Caco-2 (cell line): ENCODE measurements around the gene TRIM66. TPM values are rescaled to one million over a fixed set of nuclear protein-coding genes. Genes with fewer than 3 reads are reported as not detected.

Experiments used
- BruUV-seq: library from RNA; stranded (reverse); fragments of 400-500 nt; replicated peaks from 2 replicates; lab custom pipeline; 2021; lab: Mats Ljungman, UMichigan
- CTCF ChIA-PET: fragments of 300-600 bp; sonication (Branson Sonifier 250); formaldehyde crosslinking; loops from one replicate; lab custom pipeline; 2022; ENCODE audit warnings: antibody characterized with exemption; lab: Charles Lee
- POLR2A ChIA-PET: fragments of 300-600 bp; sonication (Branson Sonifier 250); formaldehyde crosslinking; loops from one replicate; lab custom pipeline; 2022; ENCODE audit warnings: antibody characterized with exemption; lab: Charles Lee
- DNase-seq, 2 experiments: peaks; one replicate each; pipeline versions ENCODE4 v3.0.0 to v3.0.0-alpha.2; 2020 to 2022
- H3K27me3 ChIP-seq: replicated peaks from 2 replicates; pipeline ENCODE4 v1.6.0; 2011; ENCODE audit warnings: low read length; ENCODE audit not compliant: control insufficient read depth, insufficient read depth
- H3K36me3 ChIP-seq: 2 replicates; pipeline ENCODE4 v1.5.1; 2011; ENCODE audit warnings: low read length; ENCODE audit not compliant: control insufficient read depth, insufficient read depth
- H3K4me1 ChIP-seq: fragments of 250-450 bp; sonication (Bioruptor Pico); 2 replicates; pipeline ENCODE4 v1.5.1; 2020; ENCODE audit warnings: mild to moderate bottlenecking
- H3K4me3 ChIP-seq: 2 replicates; pipeline ENCODE4 v1.5.1; 2011; ENCODE audit warnings: low read depth, mild to moderate bottlenecking, control low read depth, low read length
- H3K9me3 ChIP-seq: fragments of 250-450 bp; sonication (Bioruptor Pico); 2 replicates; pipeline ENCODE4 v1.5.1; 2020; ENCODE audit warnings: mild to moderate bottlenecking, moderate library complexity
- H3K27ac Mint-ChIP-seq: one replicate; pipeline ENCODE4 v1.8.0; 2022; ENCODE audit warnings: mixed read lengths; ENCODE audit not compliant: unreplicated experiment
- H3K27me3 Mint-ChIP-seq: one replicate; pipeline ENCODE4 v1.8.0; 2022; ENCODE audit warnings: mixed read lengths; ENCODE audit not compliant: insufficient read depth, unreplicated experiment
- H3K36me3 Mint-ChIP-seq: one replicate; pipeline ENCODE4 v1.8.0; 2022; ENCODE audit warnings: mild to moderate bottlenecking, mixed read lengths; ENCODE audit not compliant: insufficient read depth, unreplicated experiment
- H3K4me1 Mint-ChIP-seq: one replicate; pipeline ENCODE4 v1.8.0; 2022; ENCODE audit warnings: low read depth, mixed read lengths; ENCODE audit not compliant: unreplicated experiment
- H3K4me3 Mint-ChIP-seq: one replicate; pipeline ENCODE4 v1.8.0; 2022; ENCODE audit warnings: mild to moderate bottlenecking, moderate library complexity, mixed read lengths; ENCODE audit not compliant: unreplicated experiment
- H3K9me3 Mint-ChIP-seq: one replicate; pipeline ENCODE4 v1.8.0; 2022; ENCODE audit warnings: mixed read lengths; ENCODE audit not compliant: unreplicated experiment
- CTCF ChIP-seq, 2 experiments: fragments of 200-600 bp in 1 of 2; IDR thresholded peaks; 1 replicate in 1 of 2; 2 replicates in 1 of 2; pipeline versions ENCODE4 v1.5.1 to v1.8.0; 2011 to 2022; ENCODE audit warnings: antibody characterized with exemption in 1 of 2, control low read depth in 1 of 2, inconsistent platforms in 1 of 2, low read depth in 1 of 2, low read length in 1 of 2, mild to moderate bottlenecking in 1 of 2, moderate library complexity in 1 of 2; ENCODE audit not compliant: insufficient read depth in 1 of 2, severe bottlenecking in 1 of 2, unreplicated experiment in 1 of 2
- intact Hi-C: fragments of 100-400 bp; cut with micrococcal nuclease; formaldehyde crosslinking; loops from one replicate; pipeline ENCODE4 v1.10.0; 2022; ENCODE audit not compliant: unreplicated experiment
- total RNA-seq: library from RNA; stranded (reverse); gene quantifications from 2 replicates; pipeline ENCODE4 v1.2.3, GENCODE V29; 2022

Gene TRIM66
- total RNA-seq, 1 experiment from 2014 or later: 18.4 TPM

- H3K36me3 ChIP-seq: no peaks in the 10 kb centered on the region; the same call in none of the 2 replicates
- Mint-ChIP-seq H3K9me3 (no peaks in the 10 kb centered on the region), H3K27me3 (no peaks in the 10 kb centered on the region), H3K27ac (no peak overlapping the region), H3K36me3 (no peaks in the 10 kb centered on the region), H3K4me3 (no peak overlapping the region), H3K4me1 (no peaks in the 10 kb centered on the region)
- DNase-seq: no peak
- intact Hi-C loops: no loop called here
- CTCF ChIA-PET: no interaction called here
- H3K4me3 ChIP-seq: no peak overlapping the region
- no peaks in the 10 kb centered on the region for H3K4me1 ChIP-seq
- TF ChIP-seq CTCF (IDR thresholded peaks at IDR 0.05; ENCODE audit: insufficient read depth in 1 of 2, low read depth in 1 of 2, low read length in 1 of 2, severe bottlenecking in 1 of 2, unreplicated experiment in 1 of 2): no peak
- POLR2A ChIA-PET: no interaction called here
- no peaks in the 10 kb centered on the region for H3K9me3 ChIP-seq
- BruUV-seq: no TSS peak
- H3K27me3 ChIP-seq: no peaks in the 10 kb centered on the region
Observed at GRCh38 chr11:8634498-8634897, 48.0 kb downstream of the TRIM66 start.

- POLR2A ChIA-PET: no interaction called here
- no peaks in the 10 kb centered on the region for H3K9me3 Mint-ChIP-seq
- Histone ChIP-seq H3K9me3 (no peaks in the 10 kb centered on the region), H3K4me1 (no peaks in the 10 kb centered on the region), H3K4me3 (no peak overlapping the region), H3K36me3 (no peaks in the 10 kb centered on the region; the same call in 1 of the 2 replicates), H3K27me3 (no peaks in the 10 kb centered on the region)
- no peaks in the 10 kb centered on the region for H3K36me3 Mint-ChIP-seq
- TF ChIP-seq CTCF (IDR thresholded peaks at IDR 0.05; ENCODE audit: insufficient read depth in 1 of 2, low read depth in 1 of 2, low read length in 1 of 2, severe bottlenecking in 1 of 2, unreplicated experiment in 1 of 2): no peak
- no peak for DNase-seq
- BruUV-seq: no TSS peak
- H3K4me1 Mint-ChIP-seq: no peaks in the 10 kb centered on the region
- H3K27me3 Mint-ChIP-seq: no peaks in the 10 kb centered on the region
- H3K27ac Mint-ChIP-seq: no peak overlapping the region
- H3K4me3 Mint-ChIP-seq: no peak overlapping the region
- intact Hi-C loops: no loop called here
- CTCF ChIA-PET: interaction anchor here (1.3 kb wide), 1 partner anchor 24 kb away, joined by 3 read pairs; no protein-coding TSS in a partner anchor
Observed at GRCh38 chr11:8631395-8632118, 50.9 kb downstream of the TRIM66 start.

GRCh38 chr11:8624698-8625097 lies 57.8 kb downstream of the TRIM66 start:
- DNase-seq: no peak
- Mint-ChIP-seq H3K27me3 (no peaks in the 10 kb centered on the region), H3K27ac (no peak overlapping the region), H3K4me3 (no peak overlapping the region), H3K36me3 (no peaks in the 10 kb centered on the region), H3K9me3 (no peaks in the 10 kb centered on the region), H3K4me1 (no peaks in the 10 kb centered on the region)
- Histone ChIP-seq H3K36me3 (peaks cover 1% of the 10 kb centered on the region; the same call in 1 of the 2 replicates), H3K4me3 (no peak overlapping the region), H3K9me3 (no peaks in the 10 kb centered on the region), H3K27me3 (no peaks in the 10 kb centered on the region), H3K4me1 (no peaks in the 10 kb centered on the region)
- intact Hi-C loops: no loop called here
- TF ChIP-seq CTCF (IDR thresholded peaks at IDR 0.05; ENCODE audit: insufficient read depth in 1 of 2, low read depth in 1 of 2, low read length in 1 of 2, severe bottlenecking in 1 of 2, unreplicated experiment in 1 of 2): no peak
- no TSS peak for BruUV-seq
- CTCF ChIA-PET: no interaction called here
- POLR2A ChIA-PET: no interaction called here
